GM18951 (cell line): ENCODE results near the gene PITX2.
"Not testable (repeated sequence)": the region's sequence is repeated elsewhere in the genome, so short reads cannot be mapped to it uniquely, and the experiment has no call there.

Source experiments
- POLR2A ChIP-seq: IDR thresholded peaks from 4 replicates; pipeline ENCODE4 v1.6.1; 2011; ENCODE audit warnings: mild to moderate bottlenecking; ENCODE audit not compliant: insufficient read length, insufficient read depth; ENCODE audit errors: extremely low read depth
- in situ Hi-C: fragments of 300-500 bp; cut with MboI; formaldehyde crosslinking; loops from one replicate; pipeline ENCODE4 v1.12.0; 2022; ENCODE audit warnings: low sequenced_read_pairs, mixed read lengths, inconsistent platforms; ENCODE audit not compliant: unreplicated experiment

The PITX2 gene

DNA sequence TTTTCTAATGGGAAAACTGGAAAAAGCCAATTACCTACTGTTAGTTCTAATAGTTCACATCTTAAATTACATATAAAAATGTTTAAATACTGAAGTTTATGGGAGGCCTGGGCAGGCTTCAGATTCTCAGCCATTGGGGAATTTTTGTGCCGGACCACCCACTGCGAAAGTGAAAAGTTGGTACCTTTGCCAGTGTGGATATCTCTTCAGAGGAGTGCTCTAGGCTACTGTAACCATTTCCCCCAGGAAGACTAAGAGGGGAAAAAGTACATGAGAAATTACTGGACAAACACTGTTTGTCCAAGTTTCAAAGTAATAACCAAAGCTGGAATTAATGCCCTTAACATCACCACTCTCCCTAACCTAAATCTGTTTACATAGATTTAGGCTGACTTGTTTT lies 20.8 kb downstream of the PITX2 start:
- in situ Hi-C loops: no loop called here
- no peak for TF ChIP-seq POLR2A

DNA sequence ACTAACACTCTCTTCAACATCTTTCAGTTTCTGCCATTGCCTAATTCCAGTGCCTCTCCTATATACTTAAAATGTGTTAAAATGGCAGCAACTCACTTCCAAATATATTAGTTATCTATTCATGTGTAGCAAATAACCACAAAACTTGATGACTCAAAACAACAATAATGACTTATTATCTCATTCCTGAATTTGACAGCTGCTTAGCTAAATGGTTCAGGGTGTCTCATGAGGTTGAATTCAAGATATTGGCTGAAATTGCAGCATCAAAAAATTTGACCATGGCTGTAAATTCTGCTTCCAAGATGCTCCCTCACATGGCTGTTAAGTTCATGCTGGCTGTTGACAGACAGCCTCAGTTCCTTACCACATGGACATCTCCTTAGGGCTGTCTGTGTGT lies 25.3 kb downstream of the PITX2 start:
- TF ChIP-seq POLR2A: no peak
- in situ Hi-C loops: no loop called here

DNA sequence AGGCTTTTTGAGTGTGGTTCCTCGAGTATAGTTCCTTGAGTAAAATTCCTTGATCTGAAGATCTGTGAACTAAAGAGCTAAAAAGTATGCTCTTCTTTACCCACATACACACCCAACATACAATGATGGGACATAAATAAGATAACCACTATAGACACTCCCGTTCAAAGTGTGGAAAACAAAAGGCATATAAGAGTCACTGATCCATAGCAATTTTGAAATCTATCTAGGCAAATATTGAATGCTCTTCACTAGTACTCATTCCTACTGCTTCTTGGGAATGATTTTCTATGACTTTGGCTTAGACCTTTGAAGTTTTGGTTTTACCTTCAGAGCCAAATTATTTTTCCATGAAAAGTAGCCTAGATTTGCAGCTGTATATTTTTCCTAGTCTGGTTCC lies 26.4 kb downstream of the PITX2 start:
- in situ Hi-C loops: no loop called here
- TF ChIP-seq POLR2A: no peak

DNA sequence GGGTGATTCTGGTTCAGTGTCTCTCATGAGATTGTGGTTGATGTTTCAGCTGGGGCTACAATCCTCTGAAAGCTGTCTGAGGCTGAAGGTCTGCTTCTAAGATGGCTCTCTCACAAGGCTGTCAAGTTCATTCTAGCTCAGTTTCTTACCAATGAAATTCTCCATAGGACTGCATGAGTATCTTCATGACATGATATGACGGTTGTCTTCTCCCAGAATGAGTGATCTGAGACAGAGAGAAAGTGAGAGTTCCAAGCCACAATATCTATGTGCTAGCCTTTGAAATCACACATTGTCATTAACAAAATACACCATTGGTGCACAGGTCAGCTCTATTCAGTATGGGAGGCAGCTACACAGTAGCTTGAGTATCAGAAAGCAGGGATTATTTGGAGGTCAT lies 27.3 kb downstream of the PITX2 start:
- in situ Hi-C loops: no loop called here
- no peak for TF ChIP-seq POLR2A

DNA sequence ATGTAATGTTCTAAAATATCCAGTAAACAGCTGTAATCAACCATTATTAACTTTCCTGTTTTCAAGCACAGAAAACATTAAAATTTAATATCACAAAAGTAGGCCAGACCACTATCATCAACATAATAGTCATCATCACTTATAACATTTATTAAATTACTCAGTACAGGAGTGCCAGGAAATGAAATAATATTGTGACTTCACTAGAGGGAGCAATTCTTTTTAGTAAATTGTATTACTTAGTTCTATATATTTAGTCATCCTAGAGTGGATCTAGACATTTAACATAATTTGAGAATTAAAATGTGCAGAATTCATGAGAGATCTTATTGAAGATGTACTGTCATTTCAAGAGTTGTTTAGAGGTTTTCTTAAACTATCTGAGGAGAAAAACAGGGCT lies 33.6 kb downstream of the PITX2 start:
- in situ Hi-C loops: no loop called here
- no peak for TF ChIP-seq POLR2A

DNA sequence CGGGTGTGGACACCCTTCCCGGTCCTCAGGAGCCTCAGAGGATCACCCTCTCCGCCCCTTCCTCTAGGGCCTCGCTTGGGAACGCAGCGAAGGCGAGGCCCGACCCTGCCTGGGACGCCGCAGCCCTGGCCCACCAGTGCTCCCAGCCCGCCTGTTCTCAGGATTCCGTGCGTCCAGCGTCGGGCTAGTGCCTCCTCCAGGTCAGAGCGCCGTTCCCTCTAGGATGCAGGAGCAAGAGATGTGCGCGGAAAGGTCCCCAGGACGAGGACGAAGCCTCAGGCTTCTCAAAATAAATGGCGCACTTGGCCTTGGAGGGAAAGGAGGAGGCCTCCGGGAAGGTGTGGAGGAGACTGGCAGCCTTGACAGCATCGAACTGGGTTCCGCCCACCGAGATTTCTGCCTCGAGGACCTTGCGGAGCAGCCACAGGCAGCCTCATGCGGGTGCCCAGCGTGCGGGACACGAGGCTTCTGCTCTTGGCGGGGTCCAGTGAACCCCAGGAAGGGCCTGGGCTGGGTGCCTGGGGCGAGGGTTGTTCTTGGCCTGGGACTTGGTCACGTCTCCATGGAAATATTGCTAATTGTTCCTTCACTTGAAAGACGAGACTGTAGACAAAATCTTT lies 35.1 kb downstream of the PITX2 start:
- no peak for TF ChIP-seq POLR2A
- in situ Hi-C loops: no loop called here

DNA sequence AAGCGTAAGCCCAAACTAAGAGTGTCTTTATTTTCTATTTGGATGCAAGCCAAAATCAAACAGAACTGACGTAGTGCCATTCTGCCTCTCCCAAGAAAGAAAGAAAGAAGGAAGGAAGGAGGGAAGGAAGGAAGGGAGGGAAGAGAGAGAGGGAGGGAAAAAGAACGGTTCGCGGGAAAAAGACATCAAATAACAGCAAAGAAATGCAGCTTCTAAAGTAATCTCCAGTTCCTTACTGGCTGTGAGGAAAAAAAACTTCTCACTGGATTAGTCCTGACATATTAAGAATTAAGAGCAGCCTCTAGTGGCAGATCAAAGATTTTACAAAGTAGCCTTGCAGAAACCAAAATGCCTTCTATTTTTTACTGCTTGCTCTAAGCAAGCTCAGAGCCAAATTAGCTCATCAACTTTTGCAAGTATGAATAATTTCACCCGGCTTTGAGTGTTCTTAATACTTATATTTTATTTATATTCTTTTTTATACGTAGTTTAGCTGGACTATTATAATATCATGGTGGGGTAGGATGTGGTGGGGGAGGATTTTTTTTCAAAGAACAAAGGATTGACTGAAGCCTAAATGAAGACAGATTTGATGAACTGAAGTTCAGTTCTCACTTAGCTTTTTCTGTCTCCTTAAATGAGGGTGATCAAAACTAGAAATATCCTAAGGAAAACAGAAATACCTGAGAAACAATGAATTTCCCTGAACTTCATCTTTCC lies 36.6 kb downstream of the PITX2 start:
- in situ Hi-C loops: no loop called here
- no peak for TF ChIP-seq POLR2A

DNA sequence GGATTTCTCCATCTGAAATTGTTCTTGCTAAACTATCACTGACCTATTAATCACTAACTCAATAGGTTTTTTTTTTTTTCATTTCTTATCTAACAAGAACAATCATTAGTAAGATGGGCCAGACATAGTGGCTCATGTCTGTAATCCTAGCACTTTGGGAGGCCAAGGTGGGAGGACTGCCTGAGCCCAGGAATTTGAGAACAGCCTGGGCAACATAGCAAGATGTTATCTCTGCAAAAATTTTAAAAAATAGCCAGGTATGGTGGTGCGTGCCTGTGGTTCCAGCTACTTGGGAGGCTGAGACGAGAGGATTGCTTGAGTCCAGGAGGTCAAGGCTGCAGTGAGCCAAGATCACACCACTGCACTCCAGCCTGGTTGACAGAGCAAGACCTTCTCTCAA lies 46.2 kb downstream of the PITX2 start:
- in situ Hi-C loops: not testable (repeated sequence)
